Activated naive CD8-positive, alpha-beta T cell (primary cell): ENCODE measurements around the gene KATNAL2.
A peak's percentile ranks its signal among the peaks of the same experiment; 100 is the strongest.

Experiments used
- H3K27ac Mint-ChIP-seq: one replicate; pipeline ENCODE4 v1.8.0; 2021; ENCODE audit warnings: mixed read lengths
- H3K27me3 Mint-ChIP-seq: one replicate; pipeline ENCODE4 v1.8.0; 2021; ENCODE audit warnings: mixed read lengths
- H3K36me3 Mint-ChIP-seq: one replicate; pipeline ENCODE4 v1.8.0; 2021; ENCODE audit warnings: mixed read lengths
- H3K4me1 Mint-ChIP-seq: one replicate; pipeline ENCODE4 v1.8.0; 2021; ENCODE audit warnings: low read depth, mixed read lengths
- H3K4me3 Mint-ChIP-seq: one replicate; pipeline ENCODE4 v1.8.0; 2021; ENCODE audit warnings: mild to moderate bottlenecking, mixed read lengths
- H3K9me3 Mint-ChIP-seq: one replicate; pipeline ENCODE4 v1.8.0; 2021; ENCODE audit warnings: low read depth, mixed read lengths

Gene KATNAL2

DNA sequence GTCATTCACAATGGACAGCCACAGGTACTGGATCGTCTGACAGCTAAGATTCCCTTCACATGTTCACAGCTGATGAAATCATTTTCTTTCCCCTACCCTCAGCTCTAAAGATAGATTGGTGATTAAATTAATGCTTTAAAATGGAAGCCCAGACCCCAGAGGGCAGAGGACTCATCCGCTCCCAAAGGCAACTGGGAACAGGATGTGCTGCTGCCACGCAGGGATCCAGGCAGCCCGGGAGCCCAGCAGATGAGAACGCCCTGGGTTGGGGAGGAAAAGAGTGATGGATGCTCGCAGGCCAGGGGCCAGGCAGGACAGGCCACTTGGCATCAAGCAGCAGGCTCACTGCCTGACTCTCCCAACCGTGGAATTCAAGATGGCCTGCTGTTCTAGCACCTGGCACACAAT is 191.6 kb downstream of the KATNAL2 start:
- Mint-ChIP-seq H3K4me3 (no peak overlapping the region), H3K27ac (no peak overlapping the region), H3K36me3 (peaks cover 8% of the 10 kb centered on the region), H3K9me3 (no peaks in the 10 kb centered on the region), H3K27me3 (no peaks in the 10 kb centered on the region), H3K4me1 (no peaks in the 10 kb centered on the region)

GRCh38 chr18:47109720-47110119 is 192.3 kb downstream of the KATNAL2 start:
- Mint-ChIP-seq H3K36me3 (peaks cover 10% of the 10 kb centered on the region), H3K4me3 (no peak overlapping the region), H3K9me3 (no peaks in the 10 kb centered on the region), H3K27ac (no peak overlapping the region), H3K4me1 (no peaks in the 10 kb centered on the region), H3K27me3 (no peaks in the 10 kb centered on the region)

DNA sequence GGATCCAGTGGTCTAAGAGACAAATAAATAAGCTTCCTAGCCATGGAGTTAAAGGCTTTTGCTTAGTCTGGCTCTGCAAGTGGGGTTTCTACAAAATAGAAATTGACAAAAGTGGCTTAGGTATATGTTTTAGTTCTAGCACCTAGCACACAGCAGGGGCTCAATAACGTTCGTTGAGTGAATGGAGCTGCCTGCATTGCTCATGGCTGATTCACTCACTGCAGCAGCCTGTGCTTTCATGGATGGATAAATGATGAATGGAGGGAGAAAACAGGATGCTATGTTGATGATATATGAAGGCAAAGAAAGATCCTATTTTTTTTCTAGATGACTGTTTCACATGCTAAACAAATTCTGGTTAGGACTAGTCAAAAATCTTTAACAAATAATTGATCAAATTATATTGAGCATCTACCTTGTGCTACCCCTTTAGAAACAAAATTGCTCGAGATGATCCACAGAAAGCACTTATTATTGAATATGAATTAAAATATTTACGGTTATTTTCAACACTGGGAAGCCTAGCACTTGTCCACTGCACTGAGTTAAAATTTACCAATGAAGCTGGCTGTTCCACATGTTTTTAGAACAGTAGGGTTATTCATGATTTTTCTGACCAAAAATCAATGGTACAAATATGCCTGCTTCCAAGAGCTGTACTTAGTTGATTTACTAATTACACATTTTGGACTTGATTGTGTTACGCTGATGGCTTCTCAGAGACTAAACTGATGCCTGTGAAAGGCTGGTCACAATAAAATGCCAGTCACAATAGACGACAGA is 193.3 kb downstream of the KATNAL2 start:
- no peaks in the 10 kb centered on the region for H3K4me1 Mint-ChIP-seq
- H3K27me3 Mint-ChIP-seq, result no peaks in the 10 kb centered on the region
- H3K4me3 Mint-ChIP-seq, result no peak overlapping the region
- peaks cover 10% of the 10 kb centered on the region for H3K36me3 Mint-ChIP-seq
- no peak overlapping the region for H3K27ac Mint-ChIP-seq
- no peaks in the 10 kb centered on the region for H3K9me3 Mint-ChIP-seq

GRCh38 chr18:47113796-47114540 is 196.6 kb downstream of the KATNAL2 start:
- H3K27ac Mint-ChIP-seq, result no peak overlapping the region
- no peaks in the 10 kb centered on the region for H3K9me3 Mint-ChIP-seq
- H3K4me1 Mint-ChIP-seq, result no peaks in the 10 kb centered on the region
- no peak overlapping the region for H3K4me3 Mint-ChIP-seq
- H3K36me3 Mint-ChIP-seq, result peaks cover 10% of the 10 kb centered on the region
- H3K27me3 Mint-ChIP-seq, result no peaks in the 10 kb centered on the region

- Mint-ChIP-seq H3K27me3 (no peaks in the 10 kb centered on the region), H3K36me3 (peaks cover 14% of the 10 kb centered on the region), H3K4me1 (no peaks in the 10 kb centered on the region), H3K27ac (no peak overlapping the region), H3K4me3 (no peak overlapping the region), H3K9me3 (no peaks in the 10 kb centered on the region)
Observed at GRCh38 chr18:47115205-47115604, 197.8 kb downstream of the KATNAL2 start.

DNA sequence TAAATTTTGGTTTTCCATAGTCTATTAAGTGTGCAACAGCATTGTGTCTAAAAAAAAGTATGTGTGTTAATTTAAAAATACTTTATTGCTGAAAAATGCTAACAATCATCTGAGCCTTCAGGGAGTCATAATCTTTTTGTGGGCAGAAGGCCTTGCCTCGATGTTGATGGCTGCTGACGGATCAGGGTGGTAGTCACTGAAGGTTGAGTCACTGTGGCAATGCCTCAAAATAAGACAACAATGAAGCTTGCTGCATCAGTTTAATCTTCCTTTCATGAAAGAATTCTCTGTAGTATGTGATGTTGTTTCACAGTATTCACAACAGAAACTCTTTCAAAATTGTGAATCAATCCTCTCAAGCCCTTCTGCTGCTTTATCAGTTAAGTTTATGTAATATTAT is 201.6 kb downstream of the KATNAL2 start:
- H3K4me1 Mint-ChIP-seq, result no peaks in the 10 kb centered on the region
- H3K27me3 Mint-ChIP-seq, result no peaks in the 10 kb centered on the region
- no peak overlapping the region for H3K4me3 Mint-ChIP-seq
- H3K27ac Mint-ChIP-seq, result no peak overlapping the region
- peaks cover 21% of the 10 kb centered on the region for H3K36me3 Mint-ChIP-seq
- no peaks in the 10 kb centered on the region for H3K9me3 Mint-ChIP-seq

GRCh38 chr18:47120428-47120827 is 203.0 kb downstream of the KATNAL2 start:
- Mint-ChIP-seq H3K27ac (no peak overlapping the region), H3K4me1 (no peaks in the 10 kb centered on the region), H3K4me3 (no peak overlapping the region), H3K27me3 (no peaks in the 10 kb centered on the region), H3K9me3 (no peaks in the 10 kb centered on the region), H3K36me3 (peaks cover 23% of the 10 kb centered on the region)

DNA sequence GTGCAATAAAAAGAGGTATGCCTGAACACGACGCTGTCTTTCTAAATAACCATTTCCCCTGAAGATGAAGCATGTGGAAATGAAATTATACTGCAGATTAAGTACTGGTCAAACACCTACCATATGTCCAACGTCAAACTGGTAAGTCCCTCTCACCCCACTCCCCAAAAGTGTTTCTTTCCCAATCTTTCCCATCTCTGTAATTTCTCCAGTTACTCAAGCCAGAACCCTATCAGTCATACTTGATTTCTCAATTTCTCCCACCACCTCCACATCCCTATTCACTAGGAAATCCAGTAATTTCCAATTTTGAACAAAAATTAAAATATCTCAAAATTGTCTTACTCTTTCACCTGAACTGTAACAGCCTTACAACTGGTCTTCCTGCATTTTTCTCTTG is 203.7 kb downstream of the KATNAL2 start:
- H3K9me3 Mint-ChIP-seq, result no peaks in the 10 kb centered on the region
- H3K4me3 Mint-ChIP-seq, result no peak overlapping the region
- H3K36me3 Mint-ChIP-seq, result peaks cover 27% of the 10 kb centered on the region
- no peaks in the 10 kb centered on the region for H3K4me1 Mint-ChIP-seq
- H3K27ac Mint-ChIP-seq, result no peak overlapping the region
- H3K27me3 Mint-ChIP-seq, result no peaks in the 10 kb centered on the region

GRCh38 chr18:47141289-47141688 is 223.9 kb downstream of the KATNAL2 start:
- H3K9me3 Mint-ChIP-seq, result no peaks in the 10 kb centered on the region
- no peak overlapping the region for H3K4me3 Mint-ChIP-seq
- H3K4me1 Mint-ChIP-seq, result peaks cover 18% of the 10 kb centered on the region
- H3K27me3 Mint-ChIP-seq, result no peaks in the 10 kb centered on the region
- H3K36me3 Mint-ChIP-seq, result peaks cover 12% of the 10 kb centered on the region
- H3K27ac Mint-ChIP-seq, result no peak overlapping the region

- Mint-ChIP-seq H3K9me3 (no peaks in the 10 kb centered on the region), H3K4me3 (no peak overlapping the region), H3K27me3 (no peaks in the 10 kb centered on the region), H3K4me1 (peaks cover 30% of the 10 kb centered on the region), H3K36me3 (peaks cover 14% of the 10 kb centered on the region), H3K27ac (no peak overlapping the region)
Observed at GRCh38 chr18:47143153-47143552, 225.8 kb downstream of the KATNAL2 start.

GRCh38 chr18:47143899-47144485 is 226.6 kb downstream of the KATNAL2 start:
- Mint-ChIP-seq H3K36me3 (peaks cover 14% of the 10 kb centered on the region), H3K4me1 (peaks cover 39% of the 10 kb centered on the region), H3K27me3 (no peaks in the 10 kb centered on the region), H3K4me3 (no peak overlapping the region), H3K9me3 (no peaks in the 10 kb centered on the region), H3K27ac (no peak overlapping the region)

DNA sequence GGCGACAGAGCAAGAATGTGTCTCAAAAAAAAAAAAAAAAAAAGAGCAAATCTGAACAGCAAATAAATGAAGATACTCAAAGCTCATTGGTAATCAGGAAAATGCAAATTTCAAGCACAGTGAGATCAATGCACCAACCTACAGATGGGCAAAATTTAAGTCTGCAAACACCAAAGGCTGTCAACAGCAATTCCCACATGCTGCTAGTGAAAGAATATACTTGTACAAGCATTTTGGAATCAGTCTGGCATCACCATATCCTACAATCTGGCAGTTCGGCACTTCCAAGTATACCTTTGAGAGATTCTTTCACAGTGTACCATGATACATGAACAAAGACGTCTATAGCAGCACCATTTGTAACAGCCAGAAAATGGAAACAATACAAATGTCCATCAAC is 228.8 kb downstream of the KATNAL2 start:
- Mint-ChIP-seq H3K4me3 (no peak overlapping the region), H3K27me3 (no peaks in the 10 kb centered on the region), H3K36me3 (peaks cover 5% of the 10 kb centered on the region), H3K4me1 (peaks cover 56% of the 10 kb centered on the region), H3K9me3 (no peaks in the 10 kb centered on the region), H3K27ac (no peak overlapping the region)

DNA sequence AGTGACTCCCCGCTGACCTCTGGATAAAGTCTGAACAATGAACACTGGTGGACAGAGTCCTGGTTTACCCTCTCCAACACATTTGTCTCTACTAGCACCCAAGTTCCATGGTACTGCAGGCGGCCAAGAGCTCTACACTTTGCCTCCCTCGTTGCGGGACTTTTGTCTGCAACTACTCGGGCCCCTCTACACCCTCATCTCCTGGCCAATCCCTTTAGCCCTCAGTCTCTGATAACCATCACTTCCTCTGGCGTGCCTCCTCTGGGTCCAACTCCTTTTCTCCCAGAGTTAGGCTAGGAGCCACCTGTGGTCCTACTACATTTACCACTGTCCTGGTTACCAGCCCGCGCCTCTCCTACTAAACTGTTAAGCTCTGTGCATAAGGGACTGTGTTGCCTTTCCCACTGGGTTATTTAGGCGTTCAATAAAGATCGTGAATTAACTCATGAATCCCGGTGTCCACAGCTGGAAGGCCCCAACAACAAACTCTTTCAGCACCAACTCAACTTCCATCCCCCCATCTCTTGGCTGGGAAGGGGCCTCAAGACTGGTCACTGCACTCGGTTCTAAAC is 232.1 kb downstream of the KATNAL2 start:
- Mint-ChIP-seq H3K4me3 (peak overlapping the region; percentile 98), H3K27ac (peak overlapping the region; percentile 97), H3K9me3 (no peaks in the 10 kb centered on the region), H3K36me3 (peaks cover 6% of the 10 kb centered on the region), H3K27me3 (no peaks in the 10 kb centered on the region), H3K4me1 (peaks cover 57% of the 10 kb centered on the region)

DNA sequence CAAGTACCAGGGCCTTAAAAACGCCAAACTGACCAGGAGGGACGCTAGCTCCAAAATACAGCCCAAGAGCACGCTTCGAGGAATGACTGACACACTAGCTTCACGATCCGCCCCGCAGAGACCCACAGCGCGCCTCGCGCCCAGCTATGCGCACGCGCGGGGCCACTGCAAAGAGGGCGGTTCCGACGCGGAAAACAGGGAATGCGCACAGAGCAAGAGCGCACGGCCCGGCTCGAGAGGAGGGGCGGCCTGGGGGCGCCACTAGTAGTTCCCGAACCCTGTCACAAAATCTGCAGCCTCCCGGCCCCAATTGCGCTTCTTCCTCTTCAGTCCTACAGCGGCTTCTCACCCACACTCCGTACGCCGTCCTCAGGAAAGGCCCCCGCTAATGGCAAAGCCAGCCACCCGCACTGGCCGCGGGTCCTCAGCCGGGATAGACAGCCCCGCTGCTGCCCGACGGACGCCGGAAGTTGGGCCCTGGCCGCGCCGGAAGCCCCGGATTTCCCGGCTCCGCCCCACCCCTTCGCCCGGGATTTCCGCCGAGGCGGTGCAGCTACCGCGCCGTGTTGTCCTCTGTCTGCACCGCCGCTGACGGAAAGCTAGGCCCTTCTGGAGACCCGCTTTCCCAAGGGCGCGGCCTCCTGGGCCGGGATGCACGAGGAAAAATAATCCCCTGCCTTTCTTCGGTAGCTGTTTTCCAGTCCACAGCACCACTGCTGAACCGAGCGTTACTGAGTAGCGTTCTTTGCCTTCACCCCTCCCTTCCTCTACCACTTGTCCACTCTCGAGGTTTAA is 232.8 kb downstream of the KATNAL2 start, which contains the start of gene HDHD2:
Gene HDHD2, minus strand, starts transcription at position 472 of the 795 bp plus-strand sequence. CDS start 14,061 bp downstream, outside the sequence.
- no peaks in the 10 kb centered on the region for H3K9me3 Mint-ChIP-seq

More for the DNA sequence above, 232.8 kb downstream of the KATNAL2 start, which contains the start of gene HDHD2:
- H3K27me3 Mint-ChIP-seq, result no peaks in the 10 kb centered on the region
- peak within 1 kb of the TSS; percentile 97 for H3K27ac Mint-ChIP-seq
- H3K4me1 Mint-ChIP-seq, result peaks cover 50% of the 10 kb centered on the region
- H3K36me3 Mint-ChIP-seq, result peaks cover 10% of the 10 kb centered on the region
- H3K4me3 Mint-ChIP-seq, result peak within 1 kb of the TSS; percentile 98
